HepG2 (cell line): ENCODE measurements around the gene VPS52. TPM values are rescaled to one million over a fixed set of nuclear protein-coding genes. Genes with fewer than 3 reads are reported as not detected.

Experiments used
- BRCA1 ChIP-seq: sonication (generic); formaldehyde crosslinking; IDR thresholded peaks from 2 replicates; pipeline ENCODE4 v1.4.0; 2020; ENCODE audit warnings: missing genetic modification reagents
- CBX1 ChIP-seq: IDR thresholded peaks from one replicate; pipeline ENCODE4 v1.6.1; 2016; ENCODE audit warnings: antibody characterized with exemption, low read depth
- FOXO4 ChIP-seq: sonication (generic); formaldehyde crosslinking; conservative IDR thresholded peaks from 2 replicates; pipeline ENCODE4 v1.8.1; 2023; ENCODE audit warnings: missing genetic modification reagents
- GFI1 ChIP-seq: sonication (generic); formaldehyde crosslinking; IDR thresholded peaks from 2 replicates; pipeline ENCODE4 v1.5.0; 2020; ENCODE audit warnings: missing genetic modification reagents, mild to moderate bottlenecking, borderline replicate concordance
- HNF4G ChIP-seq, 2 experiments: sonication (generic) in 1 of 2; formaldehyde crosslinking in 1 of 2; IDR thresholded peaks; 2 replicates each; pipeline versions ENCODE4 v1.4.0 to v1.6.1; 2011 to 2020; ENCODE audit warnings: borderline replicate concordance in 2 of 2, low read depth in 2 of 2, mild to moderate bottlenecking in 2 of 2, low read length in 1 of 2, missing genetic modification reagents in 1 of 2, moderate library complexity in 1 of 2
- IRF2 ChIP-seq: IDR thresholded peaks from 2 replicates; pipeline ENCODE4 v1.6.1; 2018; ENCODE audit warnings: missing genetic modification reagents, missing compliant biosample characterization
- KAT7 ChIP-seq: IDR thresholded peaks from 2 replicates; pipeline ENCODE4 v1.6.1; 2018; ENCODE audit warnings: borderline replicate concordance, missing compliant biosample characterization
- KDM5A ChIP-seq: fragments of 200-600 bp; sonication (generic); IDR thresholded peaks from 2 replicates; pipeline ENCODE4 v1.7.0; 2018; ENCODE audit warnings: antibody characterized with exemption, mild to moderate bottlenecking, low read length, borderline replicate concordance
- MED1 ChIP-seq: sonication (generic); formaldehyde crosslinking; IDR thresholded peaks from 2 replicates; pipeline ENCODE4 v1.4.0; 2020; ENCODE audit warnings: missing genetic modification reagents
- MXD4 ChIP-seq: IDR thresholded peaks from 2 replicates; pipeline ENCODE4 v1.6.1; 2016; ENCODE audit warnings: mild to moderate bottlenecking, missing biosample characterization, missing genetic modification reagents
- PAX8 ChIP-seq: sonication (generic); formaldehyde crosslinking; IDR thresholded peaks from 2 replicates; pipeline ENCODE4 v1.8.0; 2022; ENCODE audit warnings: mild to moderate bottlenecking, missing genetic modification reagents, borderline replicate concordance
- PRDM10 ChIP-seq: sonication (generic); formaldehyde crosslinking; IDR thresholded peaks from 2 replicates; pipeline ENCODE4 v1.4.0; 2020; ENCODE audit warnings: low read depth, missing genetic modification reagents
- SMYD3 ChIP-seq: sonication (generic); formaldehyde crosslinking; IDR thresholded peaks from 2 replicates; pipeline ENCODE4 v1.8.1; 2023; ENCODE audit warnings: mild to moderate bottlenecking, missing genetic modification reagents
- SNAPC5 ChIP-seq: sonication (generic); formaldehyde crosslinking; IDR thresholded peaks from 2 replicates; pipeline ENCODE4 v1.8.1; 2023; ENCODE audit warnings: mild to moderate bottlenecking, missing genetic modification reagents, borderline replicate concordance
- STAG1 ChIP-seq: sonication (generic); formaldehyde crosslinking; IDR thresholded peaks from 2 replicates; pipeline ENCODE4 v1.4.0; 2020; ENCODE audit warnings: missing genetic modification reagents
- TBX2 ChIP-seq: sonication (generic); formaldehyde crosslinking; IDR thresholded peaks from 2 replicates; pipeline ENCODE4 v1.5.0; 2020; ENCODE audit warnings: missing genetic modification reagents, mild to moderate bottlenecking, borderline replicate concordance
- TEAD2 ChIP-seq: sonication (generic); formaldehyde crosslinking; IDR thresholded peaks from 2 replicates; pipeline ENCODE4 v1.9.0; 2021; ENCODE audit warnings: missing genetic modification reagents
- THAP11 ChIP-seq: IDR thresholded peaks from 2 replicates; pipeline ENCODE4 v1.6.1; 2016; ENCODE audit warnings: missing biosample characterization, missing genetic modification reagents
- ZBTB8A ChIP-seq: sonication (generic); formaldehyde crosslinking; IDR thresholded peaks from 2 replicates; pipeline ENCODE4 v1.4.0; 2020; ENCODE audit warnings: mild to moderate bottlenecking, low read depth, missing genetic modification reagents, borderline replicate concordance
- ZEB1 ChIP-seq: IDR thresholded peaks from 2 replicates; pipeline ENCODE4 v1.6.1; 2012; ENCODE audit warnings: mild to moderate bottlenecking, low read depth, inconsistent platforms; ENCODE audit not compliant: insufficient replicate concordance
- ZFAT ChIP-seq: sonication (generic); formaldehyde crosslinking; conservative IDR thresholded peaks from 2 replicates; pipeline ENCODE4 v1.8.1; 2023; ENCODE audit warnings: missing genetic modification reagents, inconsistent platforms
- ZNF460 ChIP-seq: sonication (generic); formaldehyde crosslinking; IDR thresholded peaks from 2 replicates; pipeline ENCODE4 v1.5.1; 2020; ENCODE audit warnings: missing genetic modification reagents, mild to moderate bottlenecking, borderline replicate concordance
- ZNF577 ChIP-seq: sonication (generic); formaldehyde crosslinking; IDR thresholded peaks from 2 replicates; pipeline ENCODE4 v1.4.0; 2020; ENCODE audit warnings: mild to moderate bottlenecking, low read depth, missing genetic modification reagents, borderline replicate concordance
- ZNF670 ChIP-seq: sonication (generic); formaldehyde crosslinking; IDR thresholded peaks from 2 replicates; pipeline ENCODE4 v1.8.0; 2022; ENCODE audit warnings: mild to moderate bottlenecking, missing genetic modification reagents, borderline replicate concordance
- ZNF761 ChIP-seq: sonication (generic); formaldehyde crosslinking; conservative IDR thresholded peaks from 2 replicates; pipeline ENCODE4 v1.4.0; 2020; ENCODE audit warnings: mild to moderate bottlenecking, missing genetic modification reagents
- ZNF792 ChIP-seq: IDR thresholded peaks from 2 replicates; pipeline ENCODE4 v1.6.1; 2016
- ZSCAN22 ChIP-seq: sonication (generic); formaldehyde crosslinking; IDR thresholded peaks from 2 replicates; pipeline ENCODE4 v1.4.0; 2020; ENCODE audit warnings: mild to moderate bottlenecking, missing genetic modification reagents
- polyA plus RNA-seq, 8 experiments: library from polyadenylated mRNA; depleted of rRNA in 3 of 8; stranded (reverse) in 7 of 8; unstranded in 1 of 8; fragments of >200 nt; fragmentation: Illumina TruSeq in 4 of 8; extraction: Trizol in 4 of 8; gene quantifications; 2 replicates each; pipeline versions ENCODE4 v1.2.1 to v1.2.3, GENCODE V29; 2011 to 2016; ENCODE audit warnings: low read depth in 4 of 8, missing spikeins in 1 of 8, mixed read lengths in 1 of 8; ENCODE audit not compliant: insufficient read depth in 1 of 8
- total RNA-seq, 5 experiments: library from RNA; depleted of rRNA; stranded (reverse); fragments of >200 nt; fragmentation: Illumina TruSeq; extraction: Trizol; gene quantifications; 2 replicates each; pipeline ENCODE4 v1.2.3, GENCODE V29; 2016; ENCODE audit warnings: low read depth in 1 of 5

Gene VPS52
- total and polyA plus RNA-seq, 2 of the 13 experiments (the other 11 are each of a cell fraction or from before 2014, with no cell fraction given) = 48.9 to 85.5 TPM

- TF ChIP-seq PRDM10 (no peak), ZNF460 (no peak), GFI1 (CRISPR knock-in tag) (0 out of 2 replicates have a peak, but pooled peaks have one; percentile 49), ZNF792 (CRISPR knock-in tag) (no peak), SNAPC5 (no peak), THAP11 (CRISPR knock-in tag) (no peak), STAG1 (no peak), ZSCAN22 (CRISPR knock-in tag) (no peak), ZEB1 (no peak), ZBTB8A (no peak), ZNF670 (CRISPR knock-in tag) (no peak), HNF4G (IDR thresholded peaks at IDR 0.05; ENCODE audit: borderline replicate concordance, low read depth, low read length) (peak; percentile 18; the same call in 1 of the 2 replicates), HNF4G (CRISPR knock-in tag; IDR thresholded peaks at IDR 0.05; ENCODE audit: borderline replicate concordance, low read depth) (no peak), KAT7 (no peak), ZNF577 (CRISPR knock-in tag) (no peak), SMYD3 (no peak), TBX2 (no peak; the same call in 1 of the 2 replicates), ZFAT (no peak), BRCA1 (CRISPR knock-in tag) (no peak), TEAD2 (no peak), ZNF761 (CRISPR knock-in tag) (no peak), IRF2 (no peak), CBX1 (no peak), MED1 (CRISPR knock-in tag) (no peak), FOXO4 (CRISPR knock-in tag) (no peak), KDM5A (no peak; the same call in 1 of the 2 replicates), PAX8 (no peak), MXD4 (CRISPR knock-in tag) (no peak)
Observed at GRCh38 chr6:33297406-33297955, 25.8 kb upstream of the VPS52 start (continued).
